ENCODE measurements around the gene MPL.

DNA sequence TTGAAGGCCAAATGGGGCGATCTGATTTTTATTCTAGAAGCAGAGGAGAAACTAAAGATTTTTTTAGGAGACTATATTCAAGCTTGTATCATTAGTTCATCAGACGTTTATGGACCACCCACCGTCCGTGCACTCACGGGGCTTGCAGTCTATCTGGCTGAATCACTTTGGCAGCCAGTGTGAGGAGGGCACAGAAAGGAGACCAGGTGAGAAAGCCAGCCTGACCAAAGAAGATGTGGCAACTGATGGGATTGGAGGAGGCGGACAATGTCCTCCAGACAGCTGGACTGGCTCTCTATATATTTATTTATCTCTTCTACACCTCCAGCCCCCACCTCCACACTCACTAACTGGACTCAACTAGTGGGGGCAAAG lies 31.0 kb downstream of the MPL start:
- TF ChIP-seq POLR2A (IDR thresholded peaks at IDR 0.05; ENCODE audit: low read length), result no peak
- no peak for TF ChIP-seq GATA1 (IDR thresholded peaks at IDR 0.05; ENCODE audit: low read depth, low read length)
